BLaER1 treated with 17β-estradiol and CSF1 and Interleukin-3, amounts not matched to agents 10 nM and 100 nM (cell line): ENCODE results near the gene TLCD5.

Experiments used
- H3K27ac ChIP-seq, 11 experiments: shearing (Covaris generic); formaldehyde crosslinking; 2 replicates each; pipeline ENCODE4 v1.8.1; 2022
- H3K27me3 ChIP-seq, 11 experiments: shearing (Covaris generic); formaldehyde crosslinking; 2 replicates each; pipeline ENCODE4 v1.8.1; 2022
- H3K36me3 ChIP-seq, 11 experiments: shearing (Covaris generic); formaldehyde crosslinking; 2 replicates each; pipeline ENCODE4 v1.8.1; 2022
- H3K4me1 ChIP-seq, 10 experiments: shearing (Covaris generic); formaldehyde crosslinking; 2 replicates each; pipeline ENCODE4 v1.8.1; 2022
- H3K4me2 ChIP-seq, 11 experiments: shearing (Covaris generic); formaldehyde crosslinking; 2 replicates each; pipeline ENCODE4 v1.8.1; 2022
- H3K4me3 ChIP-seq, 10 experiments: shearing (Covaris generic); formaldehyde crosslinking; 2 replicates each; pipeline ENCODE4 v1.8.1; 2022
- H3K9ac ChIP-seq, 11 experiments: shearing (Covaris generic); formaldehyde crosslinking; 2 replicates each; pipeline ENCODE4 v1.8.1; 2022
- H3K9me3 ChIP-seq, 11 experiments: shearing (Covaris generic); formaldehyde crosslinking; replicated peaks in 1 of 11; 2 replicates each; pipeline ENCODE4 v1.8.1; 2022
- H4K20me1 ChIP-seq, 11 experiments: shearing (Covaris generic); formaldehyde crosslinking; 2 replicates each; pipeline ENCODE4 v1.8.1; 2022
- Cebpa-rat ChIP-seq, 11 experiments: shearing (Covaris generic); IDR thresholded peaks; 2 replicates each; pipeline ENCODE4 v1.8.1; 2022

The TLCD5 gene

GRCh38 chr11:120332822-120333716, 8.0 kb downstream of the TLCD5 start:
- no peak overlapping the region for H3K4me3 ChIP-seq
- no peak overlapping the region for H3K4me2 ChIP-seq
- TF ChIP-seq Cebpa-rat (IDR thresholded peaks at IDR 0.05) = no peak
- peaks cover 10 to 24% (median 15%) of the 10 kb centered on the region in 11 experiments; a peak in 21 of 22 replicates for H3K27me3 ChIP-seq
- H3K4me1 ChIP-seq = peaks cover 13 to 51% (median 30%) of the 10 kb centered on the region in 10 experiments
- H3K36me3 ChIP-seq = peaks cover 10 to 43% (median 20%) of the 10 kb centered on the region in 11 experiments
- H3K27ac ChIP-seq = no peak overlapping the region; a peak in 1 of 22 replicates
- peaks cover 12 to 36% (median 23%) of the 10 kb centered on the region in 11 experiments; a peak in 21 of 22 replicates for H4K20me1 ChIP-seq
- no peaks in the 10 kb centered on the region for H3K9me3 ChIP-seq
- no peak overlapping the region for H3K9ac ChIP-seq

DNA sequence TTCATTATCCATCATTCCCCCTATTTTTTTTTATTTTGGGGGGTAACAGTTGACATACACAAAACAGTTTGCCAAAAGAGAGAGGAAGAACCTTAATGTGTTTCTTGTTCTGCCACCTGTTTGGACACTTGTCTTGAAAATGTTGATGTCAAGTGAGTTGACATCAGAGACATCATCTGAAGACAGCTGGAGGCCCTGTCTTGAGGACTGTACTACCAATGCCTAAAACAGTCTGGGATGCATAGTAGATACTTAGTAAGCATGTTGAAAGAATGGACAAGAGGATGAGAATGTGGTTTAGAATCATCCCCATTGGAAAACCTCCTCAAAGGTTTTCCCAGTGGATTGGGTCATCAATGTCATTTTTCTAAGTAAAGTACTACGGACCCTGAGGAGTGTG, 8.7 kb downstream of the TLCD5 start:
- no peak overlapping the region for H3K4me2 ChIP-seq
- no peak overlapping the region for H3K27ac ChIP-seq
- TF ChIP-seq Cebpa-rat (IDR thresholded peaks at IDR 0.05) = no peak
- peaks cover 17 to 43% (median 30%) of the 10 kb centered on the region in 11 experiments; a peak in 21 of 22 replicates for H4K20me1 ChIP-seq
- peaks cover 21 to 51% (median 32%) of the 10 kb centered on the region in 10 experiments for H3K4me1 ChIP-seq
- H3K4me3 ChIP-seq = no peak overlapping the region
- no peak overlapping the region for H3K9ac ChIP-seq
- no peaks in the 10 kb centered on the region for H3K9me3 ChIP-seq
- peaks cover 10 to 37% (median 20%) of the 10 kb centered on the region in 11 experiments for H3K36me3 ChIP-seq
- peaks cover 16 to 32% (median 23%) of the 10 kb centered on the region in 11 experiments for H3K27me3 ChIP-seq

DNA sequence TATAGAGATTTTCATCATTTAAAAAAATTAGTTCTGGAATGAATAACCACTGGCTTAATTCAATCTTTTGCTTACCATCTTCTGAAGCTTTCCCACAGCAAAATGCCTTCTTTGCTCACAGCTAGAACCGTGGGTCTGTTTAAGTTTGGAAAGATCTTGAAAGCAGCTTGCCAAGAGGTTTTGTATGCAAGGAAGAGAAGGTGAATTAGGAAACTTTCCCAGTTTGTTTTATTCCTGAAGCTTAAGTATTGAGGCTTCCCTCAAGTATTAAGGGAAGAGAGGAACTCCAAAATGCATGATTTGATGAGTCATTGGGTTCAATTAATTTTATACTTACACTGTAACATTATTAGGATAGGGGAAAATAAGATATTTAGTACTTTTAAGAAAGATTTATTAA, 9.2 kb downstream of the TLCD5 start:
- H3K4me2 ChIP-seq = no peak overlapping the region
- peaks cover 22 to 48% (median 36%) of the 10 kb centered on the region in 11 experiments for H4K20me1 ChIP-seq
- H3K36me3 ChIP-seq = peaks cover 10 to 32% (median 20%) of the 10 kb centered on the region in 11 experiments
- no peak overlapping the region for H3K9ac ChIP-seq
- no peak overlapping the region for H3K27ac ChIP-seq
- H3K27me3 ChIP-seq = peaks cover 21 to 37% (median 28%) of the 10 kb centered on the region in 11 experiments
- peaks cover 26 to 53% (median 33%) of the 10 kb centered on the region in 10 experiments for H3K4me1 ChIP-seq
- no peak overlapping the region for H3K4me3 ChIP-seq
- H3K9me3 ChIP-seq = no peaks in the 10 kb centered on the region
- no peak for TF ChIP-seq Cebpa-rat (IDR thresholded peaks at IDR 0.05)

GRCh38 chr11:120334894-120335462, 9.9 kb downstream of the TLCD5 start:
- H3K27ac ChIP-seq = peak overlapping the region in 9 of 11 experiments; percentile 83 to 91 (median 89); a peak in 16 of 22 replicates
- H3K27me3 ChIP-seq = peaks cover 28 to 43% (median 35%) of the 10 kb centered on the region in 11 experiments
- H4K20me1 ChIP-seq = peaks cover 28 to 52% (median 41%) of the 10 kb centered on the region in 11 experiments
- no peaks in the 10 kb centered on the region for H3K9me3 ChIP-seq
- no peak for TF ChIP-seq Cebpa-rat (IDR thresholded peaks at IDR 0.05)
- peak overlapping the region; percentile 86 to 94 (median 92); a peak in 17 of 22 replicates for H3K9ac ChIP-seq
- H3K4me2 ChIP-seq = peak overlapping the region; percentile 93 to 99 (median 98)
- H3K36me3 ChIP-seq = peaks cover 7 to 26% (median 16%) of the 10 kb centered on the region in 11 experiments
- H3K4me1 ChIP-seq = peaks cover 30 to 53% (median 36%) of the 10 kb centered on the region in 10 experiments
- H3K4me3 ChIP-seq = peak overlapping the region; percentile 81 to 96 (median 86)

- Histone ChIP-seq H3K36me3 (peaks cover 1 to 20% (median 11%) of the 10 kb centered on the region in 11 experiments; a peak in 19 of 22 replicates), H3K4me2 (peak overlapping the region; percentile 93 to 99 (median 98)), H3K27me3 (peaks cover 33 to 49% (median 40%) of the 10 kb centered on the region in 11 experiments), H3K4me3 (peak overlapping the region; percentile 81 to 96 (median 86)), H4K20me1 (peaks cover 34 to 52% (median 43%) of the 10 kb centered on the region in 11 experiments), H3K9me3 (no peaks in the 10 kb centered on the region), H3K27ac (peak overlapping the region; percentile 81 to 91 (median 87); a peak in 21 of 22 replicates), H3K4me1 (peaks cover 28 to 49% (median 35%) of the 10 kb centered on the region in 10 experiments), H3K9ac (peak overlapping the region; percentile 86 to 94 (median 92))
- no peak for TF ChIP-seq Cebpa-rat (IDR thresholded peaks at IDR 0.05)
Observed at GRCh38 chr11:120335556-120335907, 10.4 kb downstream of the TLCD5 start.

- H3K27me3 ChIP-seq = peaks cover 39 to 54% (median 45%) of the 10 kb centered on the region in 11 experiments
- H3K9ac ChIP-seq = peak within 1 kb of the TSS; percentile 86 to 94 (median 92)
- H3K36me3 ChIP-seq = peaks cover 0 to 15% (median 5%) of the 10 kb centered on the region in 11 experiments; a peak in 16 of 22 replicates
- peak within 1 kb of the TSS; percentile 93 to 99 (median 98) for H3K4me2 ChIP-seq
- no peak for TF ChIP-seq Cebpa-rat (IDR thresholded peaks at IDR 0.05)
- peak within 1 kb of the TSS; percentile 81 to 96 (median 86) for H3K4me3 ChIP-seq
- peaks cover 28 to 46% (median 33%) of the 10 kb centered on the region in 10 experiments for H3K4me1 ChIP-seq
- H4K20me1 ChIP-seq = peaks cover 39 to 56% (median 47%) of the 10 kb centered on the region in 11 experiments
- peaks cover 0 to 3% (median 0%) of the 10 kb centered on the region in 11 experiments; a peak in 3 of 22 replicates for H3K9me3 ChIP-seq
- peak within 1 kb of the TSS; percentile 81 to 91 (median 87) for H3K27ac ChIP-seq
Observed at GRCh38 chr11:120335908-120336640, 11.0 kb downstream of the TLCD5 start, which contains the start of gene ARHGEF12. Gene ARHGEF12 (plus strand): TSS chr11:120336413. CDS start chr11:120337244, 831 bp downstream.

GRCh38 chr11:120336641-120337354, 11.7 kb downstream of the TLCD5 start:
- peak overlapping the region; percentile 81 to 91 (median 87) for H3K27ac ChIP-seq
- no peak for TF ChIP-seq Cebpa-rat (IDR thresholded peaks at IDR 0.05)
- H3K4me3 ChIP-seq = peak overlapping the region; percentile 81 to 96 (median 86)
- H3K27me3 ChIP-seq = peaks cover 45 to 62% (median 53%) of the 10 kb centered on the region in 11 experiments
- H3K9ac ChIP-seq = peak overlapping the region; percentile 86 to 94 (median 92)
- H3K4me1 ChIP-seq = peaks cover 27 to 39% (median 31%) of the 10 kb centered on the region in 10 experiments
- H3K4me2 ChIP-seq = peak overlapping the region; percentile 93 to 99 (median 98)
- H3K36me3 ChIP-seq = peaks cover 0 to 10% (median 0%) of the 10 kb centered on the region in 11 experiments; a peak in 6 of 22 replicates
- H4K20me1 ChIP-seq = peaks cover 47 to 61% (median 53%) of the 10 kb centered on the region in 11 experiments
- peaks cover 0 to 10% (median 6%) of the 10 kb centered on the region in 11 experiments; a peak in 14 of 22 replicates for H3K9me3 ChIP-seq
